ENCODE results near the gene DHRS12. TPM values are rescaled to one million over a fixed set of nuclear protein-coding genes. Genes with fewer than 3 reads are reported as not detected.

The DHRS12 gene
- total RNA-seq, 1 experiment from 2014 or later: 10.2 TPM

DNA sequence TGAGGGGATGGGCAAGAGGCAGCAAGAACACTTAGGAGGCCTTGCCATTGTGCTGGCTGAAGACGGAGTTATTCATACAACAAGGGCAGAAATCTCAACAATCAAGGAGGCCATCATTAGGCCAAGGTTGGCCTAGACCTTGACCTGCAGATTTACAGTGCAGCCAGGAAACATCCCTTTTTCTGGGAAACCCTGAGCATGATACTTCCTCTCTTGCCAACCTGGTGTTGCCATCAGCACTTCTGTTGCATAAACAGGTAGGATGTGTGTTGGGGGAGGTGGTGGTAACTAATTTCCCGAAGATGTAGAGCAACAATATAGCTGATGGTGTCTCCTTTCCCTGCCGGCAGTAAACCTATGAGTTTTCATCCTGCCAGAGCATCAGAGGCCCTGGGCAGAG is 33.1 kb upstream of the DHRS12 start:
- H3K27me3 Mint-ChIP-seq (ENCODE audit: low read depth): no peaks in the 10 kb centered on the region
- no peaks in the 10 kb centered on the region for H3K9me3 Mint-ChIP-seq

DNA sequence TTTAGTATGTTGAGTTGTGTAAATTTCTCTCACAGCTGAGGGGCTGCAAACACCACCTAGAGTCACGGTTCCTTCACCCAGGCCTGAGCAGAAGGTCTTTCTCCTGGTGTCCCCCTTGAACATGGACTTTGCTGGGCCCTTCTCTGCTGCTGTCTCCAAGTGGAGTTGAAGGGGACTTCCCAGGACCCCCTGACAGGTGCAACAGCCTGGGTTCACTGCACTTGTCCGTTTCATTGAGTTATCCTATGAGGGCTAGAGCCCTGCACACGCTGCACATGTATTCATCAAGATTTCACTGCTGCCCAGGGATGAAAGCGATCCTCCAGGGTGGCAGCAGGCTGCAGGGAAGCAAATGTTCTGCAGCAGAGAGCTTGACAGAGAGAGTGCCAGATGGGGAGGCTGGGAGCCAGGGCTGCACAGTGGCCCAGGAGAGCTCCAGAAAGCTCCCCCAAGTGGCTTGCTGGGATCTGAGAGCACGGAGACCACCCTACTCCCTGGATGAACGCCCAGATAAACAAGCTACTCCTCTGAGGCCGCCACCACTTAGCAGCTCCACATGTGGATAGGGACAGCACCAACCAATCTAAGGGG is 30.7 kb upstream of the DHRS12 start:
- no peak for TF ChIP-seq CREB1 (CRISPR knock-in tag; IDR thresholded peaks at IDR 0.05)
- no peak for TF ChIP-seq TEAD4 (CRISPR knock-in tag; IDR thresholded peaks at IDR 0.05)
- no peak for TF ChIP-seq ZNF232 (CRISPR knock-in tag; IDR thresholded peaks at IDR 0.05)
- TF ChIP-seq FOXK1 (CRISPR knock-in tag; IDR thresholded peaks at IDR 0.05): no peak
- no peak for TF ChIP-seq NFATC4 (CRISPR knock-in tag; IDR thresholded peaks at IDR 0.05)
- no peak for TF ChIP-seq TP53 (CRISPR knock-in tag; IDR thresholded peaks at IDR 0.05)
- TF ChIP-seq ELF4 (CRISPR knock-in tag; IDR thresholded peaks at IDR 0.05; ENCODE audit: low read depth): no peak
- TF ChIP-seq, protein P1, sequence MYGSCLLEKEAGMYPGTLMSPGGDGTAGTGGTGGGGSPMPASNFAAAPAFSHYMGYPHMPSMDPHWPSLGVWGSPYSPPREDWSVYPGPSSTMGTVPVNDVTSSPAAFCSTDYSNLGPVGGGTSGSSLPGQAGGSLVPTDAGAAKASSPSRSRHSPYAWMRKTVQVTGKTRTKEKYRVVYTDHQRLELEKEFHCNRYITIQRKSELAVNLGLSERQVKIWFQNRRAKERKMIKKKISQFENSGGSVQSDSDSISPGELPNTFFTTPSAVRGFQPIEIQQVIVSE (CRISPR knock-in tag; IDR thresholded peaks at IDR 0.05; ENCODE audit: borderline replicate concordance): no peak
- no peak for TF ChIP-seq OVOL2 (CRISPR knock-in tag; IDR thresholded peaks at IDR 0.05; ENCODE audit: borderline replicate concordance)
- no peak for TF ChIP-seq ETV6 (CRISPR knock-in tag; IDR thresholded peaks at IDR 0.05)
- TF ChIP-seq JAZF1 (CRISPR knock-in tag; IDR thresholded peaks at IDR 0.05): no peak
- TF ChIP-seq, protein P2, sequence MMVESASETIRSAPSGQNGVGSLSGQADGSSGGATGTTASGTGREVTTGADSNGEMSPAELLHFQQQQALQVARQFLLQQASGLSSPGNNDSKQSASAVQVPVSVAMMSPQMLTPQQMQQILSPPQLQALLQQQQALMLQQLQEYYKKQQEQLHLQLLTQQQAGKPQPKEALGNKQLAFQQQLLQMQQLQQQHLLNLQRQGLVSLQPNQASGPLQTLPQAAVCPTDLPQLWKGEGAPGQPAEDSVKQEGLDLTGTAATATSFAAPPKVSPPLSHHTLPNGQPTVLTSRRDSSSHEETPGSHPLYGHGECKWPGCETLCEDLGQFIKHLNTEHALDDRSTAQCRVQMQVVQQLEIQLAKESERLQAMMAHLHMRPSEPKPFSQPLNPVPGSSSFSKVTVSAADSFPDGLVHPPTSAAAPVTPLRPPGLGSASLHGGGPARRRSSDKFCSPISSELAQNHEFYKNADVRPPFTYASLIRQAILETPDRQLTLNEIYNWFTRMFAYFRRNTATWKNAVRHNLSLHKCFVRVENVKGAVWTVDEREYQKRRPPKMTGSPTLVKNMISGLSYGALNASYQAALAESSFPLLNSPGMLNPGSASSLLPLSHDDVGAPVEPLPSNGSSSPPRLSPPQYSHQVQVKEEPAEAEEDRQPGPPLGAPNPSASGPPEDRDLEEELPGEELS (CRISPR knock-in tag; IDR thresholded peaks at IDR 0.05): no peak
- TF ChIP-seq, protein P3, sequence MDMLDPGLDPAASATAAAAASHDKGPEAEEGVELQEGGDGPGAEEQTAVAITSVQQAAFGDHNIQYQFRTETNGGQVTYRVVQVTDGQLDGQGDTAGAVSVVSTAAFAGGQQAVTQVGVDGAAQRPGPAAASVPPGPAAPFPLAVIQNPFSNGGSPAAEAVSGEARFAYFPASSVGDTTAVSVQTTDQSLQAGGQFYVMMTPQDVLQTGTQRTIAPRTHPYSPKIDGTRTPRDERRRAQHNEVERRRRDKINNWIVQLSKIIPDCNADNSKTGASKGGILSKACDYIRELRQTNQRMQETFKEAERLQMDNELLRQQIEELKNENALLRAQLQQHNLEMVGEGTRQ (CRISPR knock-in tag; IDR thresholded peaks at IDR 0.05): no peak
- peaks cover 5% of the 10 kb centered on the region for H3K4me1 Mint-ChIP-seq
- no peak for ATAC-seq
- no peak for DNase-seq (ENCODE audit: low spot score)
- no peak overlapping the region for H3K27ac Mint-ChIP-seq
- ChIA-PET POLR2A (interaction anchor here (0.7 kb wide), 2 partner anchors 37 to 736 kb away, joined by 3 to 4 read pairs; no protein-coding TSS in a partner anchor), CTCF (interaction anchor here (1.1 to 5.2 kb wide), 8 partner anchors 10 to 294 kb away, joined by 3 to 33 read pairs (median 4); partner anchors contain the start of gene TMEM272)
- H3K36me3 Mint-ChIP-seq: no peaks in the 10 kb centered on the region
- no peak overlapping the region for H3K4me3 Mint-ChIP-seq
- H3K9me3 Mint-ChIP-seq: no peaks in the 10 kb centered on the region
- no peaks in the 10 kb centered on the region for H3K27me3 Mint-ChIP-seq (ENCODE audit: low read depth)

More for the DNA sequence above, 33.1 kb upstream of the DHRS12 start:
- ATAC-seq: no peak
- H3K4me3 Mint-ChIP-seq: no peak overlapping the region
- no peaks in the 10 kb centered on the region for H3K36me3 Mint-ChIP-seq
- H3K4me1 Mint-ChIP-seq: no peaks in the 10 kb centered on the region
- TF ChIP-seq, protein P4, sequence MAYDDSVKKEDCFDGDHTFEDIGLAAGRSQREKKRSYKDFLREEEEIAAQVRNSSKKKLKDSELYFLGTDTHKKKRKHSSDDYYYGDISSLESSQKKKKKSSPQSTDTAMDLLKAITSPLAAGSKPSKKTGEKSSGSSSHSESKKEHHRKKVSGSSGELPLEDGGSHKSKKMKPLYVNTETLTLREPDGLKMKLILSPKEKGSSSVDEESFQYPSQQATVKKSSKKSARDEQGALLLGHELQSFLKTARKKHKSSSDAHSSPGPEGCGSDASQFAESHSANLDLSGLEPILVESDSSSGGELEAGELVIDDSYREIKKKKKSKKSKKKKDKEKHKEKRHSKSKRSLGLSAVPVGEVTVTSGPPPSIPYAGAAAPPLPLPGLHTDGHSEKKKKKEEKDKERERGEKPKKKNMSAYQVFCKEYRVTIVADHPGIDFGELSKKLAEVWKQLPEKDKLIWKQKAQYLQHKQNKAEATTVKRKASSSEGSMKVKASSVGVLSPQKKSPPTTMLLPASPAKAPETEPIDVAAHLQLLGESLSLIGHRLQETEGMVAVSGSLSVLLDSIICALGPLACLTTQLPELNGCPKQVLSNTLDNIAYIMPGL (CRISPR knock-in tag; IDR thresholded peaks at IDR 0.05): no peak
- TF ChIP-seq JAZF1 (CRISPR knock-in tag; IDR thresholded peaks at IDR 0.05) (no peak), NR3C1 (CRISPR knock-in tag; conservative IDR thresholded peaks at IDR 0.05; ENCODE audit: low read depth) (no peak), PRRX2 (CRISPR knock-in tag; IDR thresholded peaks at IDR 0.05) (no peak), CREB1 (CRISPR knock-in tag; IDR thresholded peaks at IDR 0.05) (no peak), KAT7 (CRISPR knock-in tag; IDR thresholded peaks at IDR 0.05; ENCODE audit: borderline replicate concordance) (no peak), RELA (CRISPR knock-in tag; IDR thresholded peaks at IDR 0.05; ENCODE audit: borderline replicate concordance) (no peak)
- TF ChIP-seq, protein P5, sequence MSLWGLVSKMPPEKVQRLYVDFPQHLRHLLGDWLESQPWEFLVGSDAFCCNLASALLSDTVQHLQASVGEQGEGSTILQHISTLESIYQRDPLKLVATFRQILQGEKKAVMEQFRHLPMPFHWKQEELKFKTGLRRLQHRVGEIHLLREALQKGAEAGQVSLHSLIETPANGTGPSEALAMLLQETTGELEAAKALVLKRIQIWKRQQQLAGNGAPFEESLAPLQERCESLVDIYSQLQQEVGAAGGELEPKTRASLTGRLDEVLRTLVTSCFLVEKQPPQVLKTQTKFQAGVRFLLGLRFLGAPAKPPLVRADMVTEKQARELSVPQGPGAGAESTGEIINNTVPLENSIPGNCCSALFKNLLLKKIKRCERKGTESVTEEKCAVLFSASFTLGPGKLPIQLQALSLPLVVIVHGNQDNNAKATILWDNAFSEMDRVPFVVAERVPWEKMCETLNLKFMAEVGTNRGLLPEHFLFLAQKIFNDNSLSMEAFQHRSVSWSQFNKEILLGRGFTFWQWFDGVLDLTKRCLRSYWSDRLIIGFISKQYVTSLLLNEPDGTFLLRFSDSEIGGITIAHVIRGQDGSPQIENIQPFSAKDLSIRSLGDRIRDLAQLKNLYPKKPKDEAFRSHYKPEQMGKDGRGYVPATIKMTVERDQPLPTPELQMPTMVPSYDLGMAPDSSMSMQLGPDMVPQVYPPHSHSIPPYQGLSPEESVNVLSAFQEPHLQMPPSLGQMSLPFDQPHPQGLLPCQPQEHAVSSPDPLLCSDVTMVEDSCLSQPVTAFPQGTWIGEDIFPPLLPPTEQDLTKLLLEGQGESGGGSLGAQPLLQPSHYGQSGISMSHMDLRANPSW (CRISPR knock-in tag; conservative IDR thresholded peaks at IDR 0.05; ENCODE audit: low read depth): no peak
- TF ChIP-seq, protein P6, sequence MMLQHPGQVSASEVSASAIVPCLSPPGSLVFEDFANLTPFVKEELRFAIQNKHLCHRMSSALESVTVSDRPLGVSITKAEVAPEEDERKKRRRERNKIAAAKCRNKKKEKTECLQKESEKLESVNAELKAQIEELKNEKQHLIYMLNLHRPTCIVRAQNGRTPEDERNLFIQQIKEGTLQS (CRISPR knock-in tag; conservative IDR thresholded peaks at IDR 0.05): no peak
- TF ChIP-seq, protein P7, sequence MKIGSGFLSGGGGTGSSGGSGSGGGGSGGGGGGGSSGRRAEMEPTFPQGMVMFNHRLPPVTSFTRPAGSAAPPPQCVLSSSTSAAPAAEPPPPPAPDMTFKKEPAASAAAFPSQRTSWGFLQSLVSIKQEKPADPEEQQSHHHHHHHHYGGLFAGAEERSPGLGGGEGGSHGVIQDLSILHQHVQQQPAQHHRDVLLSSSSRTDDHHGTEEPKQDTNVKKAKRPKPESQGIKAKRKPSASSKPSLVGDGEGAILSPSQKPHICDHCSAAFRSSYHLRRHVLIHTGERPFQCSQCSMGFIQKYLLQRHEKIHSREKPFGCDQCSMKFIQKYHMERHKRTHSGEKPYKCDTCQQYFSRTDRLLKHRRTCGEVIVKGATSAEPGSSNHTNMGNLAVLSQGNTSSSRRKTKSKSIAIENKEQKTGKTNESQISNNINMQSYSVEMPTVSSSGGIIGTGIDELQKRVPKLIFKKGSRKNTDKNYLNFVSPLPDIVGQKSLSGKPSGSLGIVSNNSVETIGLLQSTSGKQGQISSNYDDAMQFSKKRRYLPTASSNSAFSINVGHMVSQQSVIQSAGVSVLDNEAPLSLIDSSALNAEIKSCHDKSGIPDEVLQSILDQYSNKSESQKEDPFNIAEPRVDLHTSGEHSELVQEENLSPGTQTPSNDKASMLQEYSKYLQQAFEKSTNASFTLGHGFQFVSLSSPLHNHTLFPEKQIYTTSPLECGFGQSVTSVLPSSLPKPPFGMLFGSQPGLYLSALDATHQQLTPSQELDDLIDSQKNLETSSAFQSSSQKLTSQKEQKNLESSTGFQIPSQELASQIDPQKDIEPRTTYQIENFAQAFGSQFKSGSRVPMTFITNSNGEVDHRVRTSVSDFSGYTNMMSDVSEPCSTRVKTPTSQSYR (CRISPR knock-in tag; IDR thresholded peaks at IDR 0.05): no peak
- TF ChIP-seq, protein P3 (CRISPR knock-in tag; IDR thresholded peaks at IDR 0.05): no peak
- CTCF ChIA-PET: no interaction called here
- DNase-seq (ENCODE audit: low spot score): no peak
- no peak overlapping the region for H3K27ac Mint-ChIP-seq
- POLR2A ChIA-PET: no interaction called here

Data from WTC11 (cell line).